Mesendoderm (in vitro differentiated cells): ENCODE measurements around the gene MAEA.

Experiments
- DNase-seq: peaks from one replicate; pipeline ENCODE4 v3.0.0; 2013
- H2AK5ac ChIP-seq: 2 replicates; pipeline ENCODE4 v1.6.1; 2013; ENCODE audit warnings: low read length, inconsistent platforms
- H2BK120ac ChIP-seq: 2 replicates; pipeline ENCODE4 v1.6.1; 2013; ENCODE audit warnings: low read depth, mild to moderate bottlenecking, low read length, moderate library complexity, mixed read lengths
- H2BK15ac ChIP-seq: replicated peaks from 2 replicates; pipeline ENCODE4 v1.6.1; 2013; ENCODE audit warnings: low read depth, mild to moderate bottlenecking, moderate library complexity
- H2BK5ac ChIP-seq: 2 replicates; pipeline ENCODE4 v1.6.1; 2013; ENCODE audit warnings: low read length, inconsistent platforms
- H3K18ac ChIP-seq: 2 replicates; pipeline ENCODE4 v1.6.1; 2013; ENCODE audit warnings: mild to moderate bottlenecking, low read length, mixed read lengths
- H3K23ac ChIP-seq: one replicate; pipeline ENCODE4 v1.6.1; 2013; ENCODE audit warnings: low read length
- H3K27ac ChIP-seq: 2 replicates; pipeline ENCODE4 v1.5.1; 2013; ENCODE audit warnings: low read depth, mild to moderate bottlenecking, inconsistent platforms, low read length, moderate library complexity
- H3K27me3 ChIP-seq: 2 replicates; pipeline ENCODE4 v1.6.1; 2013; ENCODE audit warnings: low read length, control low read depth, mild to moderate bottlenecking, inconsistent platforms; ENCODE audit not compliant: insufficient read depth, poor library complexity
- H3K36me3 ChIP-seq: 2 replicates; pipeline ENCODE4 v1.6.1; 2013; ENCODE audit warnings: low read length, inconsistent platforms; ENCODE audit not compliant: control insufficient read depth, insufficient read depth
- H3K4ac ChIP-seq: one replicate; pipeline ENCODE4 v1.6.1; 2013; ENCODE audit warnings: low read depth, mild to moderate bottlenecking, low read length, moderate library complexity
- H3K4me1 ChIP-seq: 2 replicates; pipeline ENCODE4 v1.6.1; 2013; ENCODE audit warnings: low read depth, low read length, inconsistent platforms; ENCODE audit not compliant: control insufficient read depth
- H3K4me2 ChIP-seq: 2 replicates; pipeline ENCODE4 v1.6.1; 2013; ENCODE audit warnings: low read length
- H3K4me3 ChIP-seq: 2 replicates; pipeline ENCODE4 v1.5.1; 2013; ENCODE audit warnings: mild to moderate bottlenecking, low read length
- H3K56ac ChIP-seq: one replicate; pipeline ENCODE4 v1.6.1; 2013; ENCODE audit warnings: low read length
- H3K79me1 ChIP-seq: 2 replicates; pipeline ENCODE4 v1.6.1; 2013; ENCODE audit warnings: low read length, inconsistent platforms
- H3K79me2 ChIP-seq: 2 replicates; pipeline ENCODE4 v1.6.1; 2013; ENCODE audit warnings: mild to moderate bottlenecking, low read length; ENCODE audit not compliant: control insufficient read depth, insufficient read depth
- H3K9ac ChIP-seq: 2 replicates; pipeline ENCODE4 v1.6.1; 2013; ENCODE audit warnings: low read length, inconsistent platforms
- H4K5ac ChIP-seq: one replicate; pipeline ENCODE4 v1.6.1; 2013; ENCODE audit warnings: low read length
- H4K8ac ChIP-seq: one replicate; pipeline ENCODE4 v1.6.1; 2013; ENCODE audit warnings: low read depth, mild to moderate bottlenecking, control low read depth, low read length, moderate library complexity
- WGBS: extraction: QIAGEN DNeasy Blood & Tissue Kit; methylation state at CpG from one replicate; pipeline ENCODE4 v1.1.7; 2013; ENCODE audit warnings: low lambda C conversion rate, missing lambda C conversion rate; ENCODE audit not compliant: insufficient coverage; ENCODE audit errors: extremely low coverage; 5-methylcytosine and 5-hydroxymethylcytosine counted together

The MAEA gene

GRCh38 chr4:1261107-1261928 lies 28.4 kb upstream of the MAEA start:
- no CpG with 5 or more reads among the region's 21 CpGs for WGBS
- Histone ChIP-seq H3K27me3 (no peaks in the 10 kb centered on the region), H3K79me2 (no peaks in the 10 kb centered on the region)

GRCh38 chr4:1264942-1265341 lies 24.7 kb upstream of the MAEA start:
- DNase-seq: no peak
- Histone ChIP-seq H3K79me2 (no peaks in the 10 kb centered on the region), H3K27ac (no peak overlapping the region), H3K36me3 (no peaks in the 10 kb centered on the region), H2BK15ac (no peak overlapping the region), H4K8ac (no peak overlapping the region), H3K4me1 (no peaks in the 10 kb centered on the region), H4K5ac (no peak overlapping the region), H3K23ac (no peak overlapping the region), H3K18ac (no peak overlapping the region), H3K56ac (no peak overlapping the region), H2AK5ac (no peak overlapping the region), H3K4me2 (no peak overlapping the region), H2BK120ac (no peak overlapping the region), H3K9ac (no peak overlapping the region), H3K4ac (no peak overlapping the region), H3K79me1 (no peaks in the 10 kb centered on the region), H3K27me3 (no peaks in the 10 kb centered on the region), H3K4me3 (no peak overlapping the region), H2BK5ac (no peak overlapping the region)
- WGBS: no CpG with 5 or more reads among the region's 3 CpGs

More at GRCh38 chr4:1261107-1261928, 28.4 kb upstream of the MAEA start:
- H4K5ac ChIP-seq: no peak overlapping the region
- H3K36me3 ChIP-seq: no peaks in the 10 kb centered on the region
- H2BK5ac ChIP-seq: no peak overlapping the region
- H3K23ac ChIP-seq: no peak overlapping the region
- no peaks in the 10 kb centered on the region for H3K79me1 ChIP-seq
- H3K56ac ChIP-seq: no peak overlapping the region
- H3K4me3 ChIP-seq: no peak overlapping the region
- no peak overlapping the region for H3K4ac ChIP-seq
- no peak overlapping the region for H3K18ac ChIP-seq
- no peak overlapping the region for H4K8ac ChIP-seq
- H3K4me1 ChIP-seq: no peaks in the 10 kb centered on the region
- no peak overlapping the region for H3K4me2 ChIP-seq
- H2BK120ac ChIP-seq: no peak overlapping the region
- H2AK5ac ChIP-seq: no peak overlapping the region
- DNase-seq: no peak
- no peak overlapping the region for H3K27ac ChIP-seq
- H3K9ac ChIP-seq: no peak overlapping the region
- H2BK15ac ChIP-seq: no peak overlapping the region

- Histone ChIP-seq H3K4me2 (no peak overlapping the region), H4K8ac (no peak overlapping the region), H4K5ac (no peak overlapping the region), H2BK5ac (no peak overlapping the region), H3K4me1 (no peaks in the 10 kb centered on the region), H3K4me3 (no peak overlapping the region), H3K9ac (no peak overlapping the region), H3K79me1 (no peaks in the 10 kb centered on the region), H3K79me2 (no peaks in the 10 kb centered on the region), H3K18ac (no peak overlapping the region), H2BK15ac (no peak overlapping the region), H3K4ac (no peak overlapping the region), H3K36me3 (no peaks in the 10 kb centered on the region), H2BK120ac (no peak overlapping the region), H3K23ac (no peak overlapping the region), H2AK5ac (no peak overlapping the region), H3K27me3 (no peaks in the 10 kb centered on the region), H3K56ac (no peak overlapping the region), H3K27ac (no peak overlapping the region)
- WGBS: no CpG with 5 or more reads among the region's 11 CpGs
- no peak for DNase-seq
These were observed 24.3 kb upstream of the MAEA start for GRCh38 chr4:1265351-1265750.

GRCh38 chr4:1266881-1267763 lies 22.6 kb upstream of the MAEA start:
- no peaks in the 10 kb centered on the region for H3K27me3 ChIP-seq
- H3K4me1 ChIP-seq: no peaks in the 10 kb centered on the region
- H2BK120ac ChIP-seq: no peak overlapping the region
- no peak overlapping the region for H2BK15ac ChIP-seq
- no peak overlapping the region for H3K27ac ChIP-seq
- H3K4me2 ChIP-seq: no peak overlapping the region
- H3K18ac ChIP-seq: no peak overlapping the region
- no peak overlapping the region for H3K9ac ChIP-seq
- no peaks in the 10 kb centered on the region for H3K79me2 ChIP-seq
- no peaks in the 10 kb centered on the region for H3K79me1 ChIP-seq
- H3K36me3 ChIP-seq: no peaks in the 10 kb centered on the region
- H3K56ac ChIP-seq: no peak overlapping the region
- no peak overlapping the region for H4K8ac ChIP-seq
- no peak overlapping the region for H3K23ac ChIP-seq
- H2AK5ac ChIP-seq: no peak overlapping the region
- H3K4me3 ChIP-seq: no peak overlapping the region
- no CpG with 5 or more reads among the region's 9 CpGs for WGBS
- H3K4ac ChIP-seq: no peak overlapping the region
- no peak for DNase-seq
- no peak overlapping the region for H4K5ac ChIP-seq
- H2BK5ac ChIP-seq: no peak overlapping the region

DNA sequence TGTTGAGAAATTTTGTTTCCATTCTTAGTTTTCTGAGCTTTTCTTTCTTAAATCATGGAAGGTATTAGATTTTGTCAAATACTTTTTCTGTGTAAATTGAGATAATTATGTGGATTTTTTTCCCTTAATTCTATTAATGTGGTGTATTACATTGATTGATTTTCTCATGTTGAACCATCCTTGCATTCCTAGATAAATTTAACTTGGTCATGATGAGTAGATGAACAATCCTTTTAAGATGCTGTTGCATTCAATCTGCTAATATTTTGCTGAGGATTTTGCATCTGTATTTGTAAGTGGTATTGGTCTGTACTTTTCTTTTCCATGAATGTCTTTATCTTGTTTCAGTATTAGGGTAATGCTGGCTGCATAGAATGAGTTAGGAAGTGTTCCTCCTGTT lies 20.5 kb upstream of the MAEA start:
- DNase-seq: no peak
- no peak overlapping the region for H3K23ac ChIP-seq
- H3K4me1 ChIP-seq: no peaks in the 10 kb centered on the region
- no peak overlapping the region for H3K9ac ChIP-seq
- no peak overlapping the region for H2BK5ac ChIP-seq
- no peak overlapping the region for H4K8ac ChIP-seq
- H3K18ac ChIP-seq: no peak overlapping the region
- no peak overlapping the region for H3K27ac ChIP-seq
- H3K36me3 ChIP-seq: no peaks in the 10 kb centered on the region
- H3K79me2 ChIP-seq: no peaks in the 10 kb centered on the region
- no peak overlapping the region for H2AK5ac ChIP-seq
- H3K4me2 ChIP-seq: no peak overlapping the region
- no peak overlapping the region for H3K4ac ChIP-seq
- no peaks in the 10 kb centered on the region for H3K79me1 ChIP-seq
- H3K56ac ChIP-seq: no peak overlapping the region
- no peak overlapping the region for H2BK120ac ChIP-seq
- no peak overlapping the region for H3K4me3 ChIP-seq
- no peak overlapping the region for H2BK15ac ChIP-seq
- H3K27me3 ChIP-seq: no peaks in the 10 kb centered on the region
- no peak overlapping the region for H4K5ac ChIP-seq
